A549 (cell line): Measurements from ENCODE around the gene NUP214. TPM values are rescaled to one million over a fixed set of nuclear protein-coding genes. Genes with fewer than 3 reads are reported as not detected.

ENCODE experiments used
- ATAC-seq, 2 experiments: fragments of 200-7000 bp in 1 of 2; fragments of >200 bp in 1 of 2; cut with Nextera tagmentation in 1 of 2; cut with Tn5 transposase in 1 of 2; 3 replicates each; pipeline versions ENCODE4 v1.8.0 to v1.9.1; 2018 to 2020; ENCODE audit warnings: mild to moderate bottlenecking in 1 of 2, moderate library complexity in 1 of 2
- CTCF ChIA-PET: fragments of 300-600 bp; sonication (Branson Sonifier 250); formaldehyde crosslinking; extraction: SDS; loops from one replicate; lab custom pipeline; 2021; ENCODE audit warnings: antibody characterized with exemption, inconsistent platforms; lab: Yijun Ruan, JAX
- POLR2A ChIA-PET: fragments of 350-600 bp; formaldehyde crosslinking; extraction: SDS; loops from one replicate; lab custom pipeline; 2021; ENCODE audit warnings: antibody characterized with exemption, inconsistent platforms; lab: Yijun Ruan, JAX
- DNase-seq, 2 experiments: peaks; one replicate each; pipeline versions ENCODE4 v3.0.0 to v3.0.0-alpha.2; 2011 to 2016; ENCODE audit warnings: low read depth in 1 of 2, low spot score in 1 of 2
- FAIRE-seq: peaks from 2 replicates; lab custom pipeline; 2011; peaks lifted over from hg19 to GRCh38; lab: Jason Lieb, UNC
- H3K27ac ChIP-seq, 2 experiments: fragments of >200 bp; sonication (Bioruptor Twin); formaldehyde crosslinking; 3 replicates each; pipeline ENCODE4 v1.5.1; 2016 to 2017
- H3K4me1 ChIP-seq: fragments of >200 bp; sonication (Bioruptor Twin); formaldehyde crosslinking; 3 replicates; pipeline ENCODE4 v1.6.1; 2016
- H3K4me2 ChIP-seq: fragments of >200 bp; sonication (Bioruptor Twin); formaldehyde crosslinking; 3 replicates; pipeline ENCODE4 v1.6.1; 2016
- H3K4me3 ChIP-seq: fragments of >200 bp; sonication (Bioruptor Twin); formaldehyde crosslinking; 3 replicates; pipeline ENCODE4 v1.5.1; 2016
- H3K9me3 ChIP-seq: fragments of >200 bp; sonication (Bioruptor Twin); formaldehyde crosslinking; 3 replicates; pipeline ENCODE4 v1.6.1; 2016
- CHD4 ChIP-seq: fragments of 200-600 bp; sonication (generic); IDR thresholded peaks from 2 replicates; pipeline ENCODE4 v1.6.1; 2016; ENCODE audit warnings: antibody characterized with exemption, mild to moderate bottlenecking, borderline replicate concordance
- CTCF ChIP-seq: fragments of >200 bp; sonication (Bioruptor Twin); formaldehyde crosslinking; IDR thresholded peaks from 3 replicates; pipeline ENCODE4 v1.5.1; 2016
- EHF ChIP-seq: fragments of 250-450 bp; sonication (Bioruptor Pico); IDR thresholded peaks from 2 replicates; pipeline ENCODE4 v1.5.0; 2020; ENCODE audit warnings: mild to moderate bottlenecking
- ESRRA ChIP-seq: fragments of 150-350 bp; IDR thresholded peaks from 2 replicates; pipeline ENCODE4 v1.6.1; 2014; ENCODE audit warnings: mild to moderate bottlenecking, low read length, borderline replicate concordance
- FOXS1 ChIP-seq: fragments of 250-450 bp; sonication (Bioruptor Pico); IDR thresholded peaks from 2 replicates; pipeline ENCODE4 v1.5.0; 2020; ENCODE audit warnings: mild to moderate bottlenecking, moderate library complexity
- NPAS2 ChIP-seq: fragments of 250-450 bp; sonication (Bioruptor Pico); IDR thresholded peaks from 2 replicates; pipeline ENCODE4 v1.8.0; 2022; ENCODE audit warnings: mild to moderate bottlenecking, moderate library complexity, borderline replicate concordance
- PBX3 ChIP-seq: IDR thresholded peaks from 2 replicates; pipeline ENCODE4 v1.6.1; 2012
- PHF8 ChIP-seq: fragments of 200-600 bp; sonication (generic); IDR thresholded peaks from 2 replicates; pipeline ENCODE4 v1.6.1; 2016; ENCODE audit warnings: low read depth, mild to moderate bottlenecking, antibody characterized with exemption, moderate library complexity, borderline replicate concordance
- POLR2AphosphoS2 ChIP-seq: conservative IDR thresholded peaks from 2 replicates; pipeline ENCODE4 v1.6.1; 2012; ENCODE audit warnings: low read length, improper control_type of control experiment, inconsistent platforms
- REST ChIP-seq: fragments of 200-600 bp; sonication (generic); IDR thresholded peaks from 2 replicates; pipeline ENCODE4 v1.6.1; 2016; ENCODE audit warnings: antibody characterized with exemption, mild to moderate bottlenecking, moderate library complexity
- SREBF2 ChIP-seq: fragments of 450-650 bp; IDR thresholded peaks from 2 replicates; pipeline ENCODE4 v1.6.1; 2014; ENCODE audit warnings: mild to moderate bottlenecking, moderate library complexity
- TFCP2L1 ChIP-seq: fragments of 250-450 bp; sonication (Bioruptor Pico); IDR thresholded peaks from 2 replicates; pipeline ENCODE4 v1.5.0; 2021; ENCODE audit warnings: mild to moderate bottlenecking
- TP53 ChIP-seq: fragments of 250-450 bp; sonication (Bioruptor Pico); IDR thresholded peaks from 2 replicates; pipeline ENCODE4 v1.5.0; 2021; ENCODE audit warnings: mild to moderate bottlenecking, moderate library complexity
- ZNF302 ChIP-seq: fragments of 250-450 bp; sonication (Bioruptor Pico); IDR thresholded peaks from 2 replicates; pipeline ENCODE4 v1.9.0; 2021; ENCODE audit warnings: inconsistent platforms, mild to moderate bottlenecking, moderate library complexity
- WGBS: methylation state at CpG from one replicate; pipeline ENCODE4 v1.1.6; 2017; ENCODE audit errors: missing lambda C conversion rate; 5-methylcytosine and 5-hydroxymethylcytosine counted together
- polyA plus RNA-seq, 4 experiments: library from polyadenylated mRNA; depleted of rRNA in 3 of 4; stranded (reverse); fragments of >200 nt; fragmentation: RNase III in 1 of 4; extraction: RNeasy Plus Mini Kit Qiagen cat#74134 plus additional on column Dnase treatment in 1 of 4; gene quantifications; 2 replicates in 3 of 4; 3 replicates in 1 of 4; pipeline ENCODE4 v1.2.3, GENCODE V29; 2011 to 2017

The NUP214 gene
- polyA plus RNA-seq, 2 of the 4 experiments (the other 2 are of a cell fraction), result 14.4 to 18.5 TPM

GRCh38 chr9:131279196-131279862, 153.9 kb downstream of the NUP214 start:
- Histone ChIP-seq H3K27ac (no peak overlapping the region), H3K4me1 (no peaks in the 10 kb centered on the region; the same call in 2 of the 3 replicates), H3K4me2 (no peak overlapping the region), H3K4me3 (no peak overlapping the region), H3K9me3 (no peaks in the 10 kb centered on the region)
- WGBS, result 71% methylated on average over 11 of the region's 11 CpGs
- no peak for TF ChIP-seq ZNF302 (CRISPR knock-in tag)
- DNase-seq (no peak), ATAC-seq (no peak), FAIRE-seq (no peak)
- CTCF ChIA-PET, result interaction anchor here (1.5 to 3.2 kb wide), 3 partner anchors 24 to 233 kb away, joined by 3 to 12 read pairs (median 3); no protein-coding TSS in a partner anchor
- POLR2A ChIA-PET, result no interaction called here

- Histone ChIP-seq H3K9me3 (no peaks in the 10 kb centered on the region), H3K4me2 (no peak overlapping the region), H3K4me1 (no peaks in the 10 kb centered on the region; the same call in 2 of the 3 replicates), H3K27ac (no peak overlapping the region), H3K4me3 (no peak overlapping the region)
- ChIA-PET CTCF (interaction anchor here (0.8 to 3.2 kb wide), 2 partner anchors 56 to 233 kb away, joined by 3 to 12 read pairs; no protein-coding TSS in a partner anchor), POLR2A (no interaction called here)
- WGBS, result 68% methylated on average over 19 of the region's 19 CpGs
- DNase-seq, result no peak
- no peak for TF ChIP-seq TFCP2L1 (CRISPR knock-in tag)
- no peak for TF ChIP-seq SREBF2
- no peak for TF ChIP-seq POLR2AphosphoS2
- TF ChIP-seq TP53 (CRISPR knock-in tag), result no peak
- no peak for TF ChIP-seq FOXS1 (CRISPR knock-in tag)
- no peak for TF ChIP-seq PHF8
- TF ChIP-seq PBX3, result no peak
- no peak for TF ChIP-seq CTCF
- TF ChIP-seq REST, result no peak
- no peak for ATAC-seq
- no peak for FAIRE-seq
Observed at GRCh38 chr9:131279863-131280570, 154.6 kb downstream of the NUP214 start.

GRCh38 chr9:131280660-131281059, 155.3 kb downstream of the NUP214 start:
- Histone ChIP-seq H3K9me3 (no peaks in the 10 kb centered on the region), H3K4me1 (no peaks in the 10 kb centered on the region; the same call in 2 of the 3 replicates), H3K4me3 (no peak overlapping the region), H3K27ac (no peak overlapping the region), H3K4me2 (no peak overlapping the region)
- ATAC-seq (no peak), DNase-seq (no peak), FAIRE-seq (no peak)
- POLR2A ChIA-PET, result interaction anchor here (0.5 kb wide), 1 partner anchor 1126 kb away, joined by 4 read pairs; no protein-coding TSS in a partner anchor
- CTCF ChIA-PET, result interaction anchor here (0.8 to 3.2 kb wide), 2 partner anchors 55 to 234 kb away, joined by 3 to 12 read pairs; no protein-coding TSS in a partner anchor
- WGBS, result 36% methylated on average over 3 of the region's 3 CpGs
- TF ChIP-seq NPAS2 (CRISPR knock-in tag) (no peak), POLR2AphosphoS2 (no peak), ESRRA (no peak), EHF (CRISPR knock-in tag) (no peak), CHD4 (no peak)
